Bone marrow (tissue), 2 donors: ENCODE measurements around the gene SLC9A9.

ENCODE experiments used
- DNase-seq, 2 donors: peaks; one replicate each; lab custom pipeline; 2025; lab: John Stamatoyannopoulos, UW

SLC9A9 gene

DNA sequence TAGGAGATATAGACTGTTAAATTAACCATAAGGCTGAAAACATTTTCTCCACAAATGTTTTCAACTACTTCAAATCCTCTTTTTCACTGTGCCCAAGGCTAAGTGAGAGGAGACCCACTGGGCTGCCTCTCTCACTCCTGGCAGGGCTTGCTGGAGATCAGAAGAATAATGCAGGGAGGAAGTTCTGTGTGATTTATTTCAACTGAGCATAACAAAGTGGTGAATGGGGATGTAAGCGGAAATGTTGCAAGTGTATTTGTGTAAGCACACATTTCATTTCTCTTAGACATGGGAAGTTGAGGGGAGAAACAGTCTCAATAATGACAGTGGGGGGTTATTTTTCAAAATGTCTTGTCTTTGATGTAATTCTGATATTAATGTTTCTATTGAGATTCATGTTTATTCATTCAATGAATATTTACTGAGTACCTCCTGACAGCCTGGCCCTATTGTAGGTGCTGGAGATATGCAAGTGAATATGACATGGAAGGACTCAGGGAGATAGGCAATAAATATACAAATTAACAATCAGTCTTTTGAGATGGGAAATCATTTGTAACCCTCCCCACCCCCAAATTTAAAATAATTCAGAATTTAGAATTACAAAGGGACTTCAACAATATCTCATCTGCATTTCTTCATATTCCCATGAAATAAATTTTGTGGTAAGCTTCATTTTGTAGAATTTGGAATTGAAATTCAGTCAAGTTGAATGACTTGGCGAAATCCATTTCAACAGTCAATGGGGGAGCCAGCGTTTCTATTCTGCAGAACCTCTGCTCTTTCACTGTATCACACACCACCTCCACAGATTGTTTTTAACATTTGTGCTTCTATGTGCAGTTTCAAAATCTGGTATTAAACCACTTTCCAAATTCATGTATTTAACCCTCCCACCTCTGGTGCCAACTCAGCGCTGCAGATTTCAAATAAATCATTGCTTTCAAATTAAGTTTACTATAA, 247.2 kb downstream of the SLC9A9 start:
- peak in 1 of 2 donors; percentile 56 for DNase-seq

DNA sequence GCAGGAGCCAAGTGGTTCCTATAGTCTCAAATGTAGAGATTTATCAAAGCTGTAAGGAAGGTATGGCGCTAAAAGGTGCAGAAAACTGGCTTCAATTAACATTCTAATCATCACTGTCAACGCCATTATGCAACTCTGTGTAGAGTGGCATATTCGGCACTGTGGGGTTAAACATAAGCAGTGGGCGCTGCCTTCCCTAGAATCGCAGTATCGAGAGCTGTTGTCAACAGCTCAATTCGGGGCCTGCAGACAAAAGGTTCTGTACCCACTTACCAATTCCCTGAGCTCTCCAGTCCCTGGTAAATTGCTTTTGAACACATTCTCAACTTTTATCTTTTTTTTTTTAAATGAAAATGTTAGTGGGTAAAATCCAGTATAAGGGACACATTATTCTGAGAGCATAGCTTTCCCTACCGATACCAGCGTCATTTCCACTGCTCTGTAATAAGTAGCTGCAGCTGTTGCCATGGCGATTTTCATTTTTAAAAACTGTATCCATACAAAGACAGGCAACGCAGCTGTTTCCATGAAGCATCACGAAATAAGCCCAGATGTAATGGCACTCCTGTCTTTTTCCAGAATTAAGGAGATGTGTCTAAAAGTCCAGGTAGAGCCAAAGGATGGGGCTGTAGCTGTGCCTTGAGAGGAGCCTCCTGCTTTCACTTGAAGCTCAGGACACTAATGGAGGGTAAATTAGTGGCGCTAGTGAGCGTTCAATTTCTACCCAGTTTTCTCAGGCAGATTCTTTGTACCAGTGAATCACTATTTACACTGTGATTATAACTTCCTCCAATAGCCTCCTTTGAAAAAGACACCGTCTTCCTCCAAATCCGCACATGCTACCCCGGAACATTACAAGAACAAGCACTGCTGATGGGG, 250.3 kb downstream of the SLC9A9 start:
- DNase-seq = no peak

DNA sequence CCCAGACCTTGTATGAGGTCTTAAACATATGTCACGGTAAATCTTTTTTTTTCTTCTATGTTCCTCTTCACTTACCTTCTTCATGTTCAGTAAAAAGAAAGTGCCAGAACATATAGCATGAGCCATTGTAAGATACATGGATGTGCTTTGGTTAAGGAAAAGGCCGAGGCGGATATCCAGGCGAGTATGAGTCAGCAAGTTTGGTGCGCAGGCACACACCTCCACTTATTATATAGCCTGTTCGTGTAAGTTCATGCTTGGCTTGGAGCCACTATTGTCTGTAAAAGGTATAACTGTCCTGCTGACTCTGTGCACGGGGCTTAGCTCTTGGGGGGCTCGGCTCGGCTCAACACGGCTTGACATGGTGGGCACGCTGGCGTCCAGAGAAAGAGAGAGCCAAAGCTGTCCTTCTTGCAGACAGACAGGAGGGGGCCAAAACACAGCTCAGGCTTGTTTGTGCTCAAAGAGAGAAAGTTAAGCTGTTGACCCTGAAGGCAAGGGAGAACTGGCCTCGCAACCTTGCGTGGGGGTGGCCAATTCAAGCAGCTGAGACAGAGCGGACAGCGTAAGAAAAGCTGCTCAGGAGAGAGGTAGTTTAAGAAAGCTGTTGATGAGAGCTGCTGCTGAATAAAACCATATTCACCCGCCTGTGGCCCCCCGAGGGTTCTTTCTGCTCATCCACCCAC, 251.2 kb downstream of the SLC9A9 start:
- no peak for DNase-seq

DNA sequence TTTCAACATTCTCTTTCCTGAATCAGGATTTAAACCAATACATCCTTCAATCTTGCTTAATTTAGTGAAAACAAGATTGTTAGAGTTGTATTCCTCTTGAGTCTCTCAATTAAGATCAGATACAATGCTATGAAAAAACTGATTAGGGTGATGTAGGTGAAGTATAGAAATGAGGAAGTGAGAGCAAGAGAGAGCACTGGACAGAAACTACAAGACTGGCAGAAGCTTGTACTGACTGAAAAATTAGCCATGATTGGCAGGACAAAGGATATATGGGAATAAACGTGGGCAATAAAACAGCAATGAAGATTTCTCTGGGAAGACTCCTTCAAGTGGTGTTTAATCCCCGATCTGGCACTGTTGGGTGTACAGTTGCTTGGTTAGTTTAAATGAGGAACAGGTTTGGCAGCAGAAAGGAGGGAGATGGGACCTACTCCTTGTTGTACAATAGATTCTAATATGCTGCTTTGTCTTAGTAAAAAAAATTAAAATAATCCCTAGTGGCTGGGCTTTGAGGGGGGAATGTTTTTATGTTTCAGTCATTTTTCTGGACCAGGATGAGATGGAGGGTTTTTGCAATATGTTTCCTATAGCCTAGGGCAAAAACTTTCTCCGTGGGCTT, 252.7 kb downstream of the SLC9A9 start:
- DNase-seq = peak in 1 of 2 donors; percentile 43

DNA sequence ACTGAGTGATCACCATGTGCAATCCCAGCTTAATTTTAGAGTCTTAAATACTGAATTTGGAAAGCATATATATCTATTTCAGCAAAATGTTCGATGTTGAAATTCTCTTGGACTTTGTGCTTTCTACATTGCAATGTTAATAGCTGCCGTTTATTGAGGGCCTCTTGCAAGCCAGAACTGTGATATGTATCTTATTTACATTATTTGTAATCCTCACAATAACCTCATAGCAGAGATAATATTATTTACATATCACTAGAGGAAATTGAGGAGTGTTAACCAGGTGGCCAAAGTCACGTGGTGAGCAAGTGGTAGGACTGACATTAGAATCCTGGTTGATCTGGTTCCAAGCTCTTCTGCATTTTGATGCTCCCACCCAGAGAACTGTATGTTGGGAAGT, 254.1 kb downstream of the SLC9A9 start:
- no peak for DNase-seq

DNA sequence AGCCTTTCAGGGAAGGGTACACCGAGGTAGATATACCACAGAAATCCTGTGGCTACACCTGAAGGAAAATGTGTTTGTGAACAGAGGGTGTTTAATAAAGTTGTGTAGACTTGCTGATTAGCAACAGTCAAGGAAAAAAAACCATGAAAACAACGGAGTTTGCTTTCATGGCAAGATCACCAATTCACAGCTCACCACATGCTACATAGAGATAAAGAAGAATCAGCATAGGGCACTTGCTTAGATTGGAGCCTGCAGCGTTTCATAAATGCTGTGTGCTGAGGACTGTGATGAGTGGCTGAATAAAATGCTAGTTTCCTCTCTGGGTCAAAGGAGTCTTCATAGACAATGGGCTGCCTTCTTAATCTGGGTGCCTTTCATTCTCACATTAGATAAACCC, 257.6 kb downstream of the SLC9A9 start:
- DNase-seq = no peak

DNA sequence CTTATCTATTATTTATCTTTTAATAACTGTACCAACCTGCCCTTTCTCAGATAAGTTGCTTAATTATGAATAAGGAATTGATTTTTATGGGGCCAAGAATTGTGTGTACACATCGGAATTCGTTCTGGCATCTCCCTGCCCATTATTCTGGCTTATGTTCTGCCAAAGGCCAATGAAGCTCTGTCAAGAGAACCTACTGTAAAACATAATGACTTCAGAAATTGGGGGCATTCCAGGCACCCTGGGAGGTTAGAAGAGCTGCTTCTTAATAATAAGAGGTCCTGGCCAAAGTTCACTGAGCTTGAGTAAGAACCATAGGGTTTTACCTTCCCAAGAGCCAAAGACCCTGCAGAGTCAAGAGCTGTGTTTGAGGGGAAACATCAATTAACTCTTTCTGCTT, 261.7 kb downstream of the SLC9A9 start:
- no peak for DNase-seq

DNA sequence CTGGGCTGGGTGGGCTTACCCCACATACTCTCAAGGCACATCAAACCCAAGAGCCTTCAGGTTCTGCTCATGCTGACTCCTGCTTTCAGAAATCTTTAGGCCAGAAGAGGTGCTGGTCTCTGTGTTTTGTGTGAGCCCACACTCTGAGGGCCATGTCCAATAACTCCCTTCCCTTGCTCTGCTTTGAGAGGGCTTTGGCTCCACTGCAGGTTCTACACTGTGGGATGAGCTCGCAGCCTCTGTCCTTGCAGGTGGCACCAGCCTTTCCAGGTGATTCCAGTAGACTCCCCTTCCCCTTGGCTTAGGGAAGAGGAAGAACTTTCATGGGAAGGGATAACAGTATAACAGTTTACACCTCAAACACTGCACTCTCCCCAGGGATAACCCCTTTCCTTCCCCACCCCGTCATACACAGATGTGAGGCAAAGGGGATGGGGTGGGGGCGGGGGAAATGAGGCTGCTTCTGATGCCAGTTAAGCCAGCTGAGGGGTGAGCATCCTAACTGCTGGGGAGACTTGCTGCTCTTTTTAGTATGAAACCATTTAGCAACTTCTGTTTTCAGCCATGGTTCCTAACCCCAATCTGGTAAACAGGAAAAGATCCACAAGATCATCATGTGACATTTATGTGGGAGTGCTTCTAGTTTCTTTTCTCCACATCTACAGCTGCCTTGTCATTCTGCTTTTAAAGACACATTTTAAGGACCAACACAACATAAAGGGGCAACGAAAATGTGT, 262.4 kb downstream of the SLC9A9 start:
- DNase-seq = peak in 1 of 2 donors; percentile 60

DNA sequence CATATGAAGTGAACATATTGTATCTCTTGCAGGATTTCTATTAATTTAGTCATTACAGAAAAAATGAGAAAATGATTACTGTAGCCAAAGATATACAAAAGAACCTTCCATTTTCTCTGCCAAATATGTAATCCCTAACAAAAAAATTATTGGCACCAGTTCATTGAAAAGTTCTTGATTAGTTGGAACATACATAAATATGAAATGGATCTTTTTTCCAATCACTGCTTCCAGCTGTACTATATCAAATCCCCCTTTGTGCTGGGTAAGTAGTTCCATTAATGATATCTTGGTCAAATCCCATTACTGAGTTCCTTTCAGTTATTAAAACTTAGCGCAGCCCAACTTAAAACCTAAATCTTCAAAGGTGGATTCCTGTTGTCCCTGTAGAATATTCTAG, 263.8 kb downstream of the SLC9A9 start:
- no peak for DNase-seq

DNA sequence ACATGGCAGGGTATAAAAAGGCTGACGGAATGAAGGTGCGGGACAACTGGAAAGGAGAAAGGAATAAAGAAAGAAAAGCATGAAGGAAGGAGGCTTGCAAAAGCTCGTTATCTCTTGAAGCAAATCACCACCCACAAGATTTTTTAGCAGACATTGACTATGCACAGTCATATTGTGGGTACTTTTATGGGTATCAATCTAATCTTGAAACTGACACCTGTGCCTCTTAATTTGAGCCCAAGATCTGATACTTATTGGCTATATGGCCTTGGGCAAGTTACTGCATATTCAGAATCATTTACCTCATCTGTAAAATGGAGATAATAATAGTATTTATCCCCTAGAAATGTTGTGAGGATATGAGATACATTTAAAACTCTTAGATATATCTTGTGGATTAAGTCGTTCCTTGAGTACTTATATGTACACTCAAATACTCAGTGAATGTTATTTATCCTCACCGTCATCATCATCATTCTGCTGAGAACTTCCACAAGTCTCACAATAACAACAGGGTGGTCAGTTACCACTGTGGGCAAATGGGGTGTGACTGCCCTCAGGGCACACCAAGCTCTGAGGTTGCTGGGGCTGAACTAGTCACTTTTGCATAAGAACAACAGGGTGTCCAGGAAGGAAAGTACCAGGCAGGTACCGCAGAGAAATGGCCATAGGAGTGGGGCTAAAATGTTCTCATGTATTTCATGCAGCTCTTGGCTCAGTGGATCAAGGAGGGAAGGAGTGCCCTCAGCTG, 266.1 kb downstream of the SLC9A9 start:
- DNase-seq = no peak

DNA sequence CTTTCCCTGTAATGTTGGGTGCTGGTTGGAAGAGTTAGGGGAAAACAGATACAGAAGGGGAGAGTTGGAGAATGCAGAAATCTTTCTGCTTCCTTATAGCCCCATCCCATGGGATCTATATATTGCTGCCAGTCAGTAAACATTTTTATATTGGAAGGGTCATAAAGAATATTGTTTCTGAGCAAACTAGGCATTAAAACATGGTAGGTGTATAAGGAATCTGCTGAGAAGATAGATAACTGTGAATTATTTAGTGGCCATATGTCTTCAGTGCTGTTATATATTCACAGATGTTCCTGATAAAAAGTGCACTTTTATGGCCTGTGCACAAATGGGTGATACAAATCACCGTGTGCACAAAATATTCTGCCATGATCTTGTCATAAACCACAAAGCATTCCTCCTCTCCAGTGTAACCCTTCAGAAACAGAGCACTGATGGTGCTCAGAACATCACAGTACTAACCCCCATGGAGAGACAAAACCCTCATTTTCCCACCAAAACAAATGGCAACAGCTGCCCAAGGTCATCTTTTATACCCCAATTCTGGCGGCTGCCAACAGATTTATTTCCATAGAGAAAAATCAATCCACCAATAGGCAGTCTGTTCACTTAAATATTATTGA, 269.3 kb downstream of the SLC9A9 start:
- no peak for DNase-seq

DNA sequence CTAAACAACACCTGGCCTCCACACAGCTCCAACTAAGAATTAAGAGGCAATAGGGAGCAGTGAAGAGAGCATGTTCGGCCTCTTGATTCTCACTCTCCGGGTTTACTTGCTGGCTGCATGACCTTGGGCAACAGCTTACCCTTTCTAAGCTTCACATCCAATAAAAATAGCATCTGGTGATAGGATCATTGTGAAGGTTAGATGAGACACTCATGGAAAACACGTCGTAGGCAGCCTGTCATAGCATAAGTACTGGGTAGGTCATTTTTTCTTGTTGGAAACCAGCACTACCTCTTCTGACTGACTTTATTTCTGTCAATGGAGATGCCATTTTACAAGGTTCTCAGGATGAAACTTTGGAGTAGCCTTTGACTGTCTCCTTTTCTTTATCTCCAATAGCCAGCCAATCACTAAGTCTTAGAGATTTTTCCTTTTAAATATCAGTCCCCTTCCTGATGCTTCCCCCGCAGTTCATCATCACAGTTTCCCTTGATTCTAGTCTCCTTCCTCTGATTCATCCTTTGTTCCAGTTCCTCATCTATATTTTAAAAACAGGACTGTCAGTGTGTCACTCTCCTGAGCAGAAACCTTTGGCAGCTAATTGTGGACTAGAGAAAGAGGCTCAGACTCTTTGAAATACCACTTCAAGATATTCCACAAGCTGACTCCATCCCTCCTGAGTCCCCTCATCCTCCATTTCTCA, 271.5 kb downstream of the SLC9A9 start:
- no peak for DNase-seq

DNA sequence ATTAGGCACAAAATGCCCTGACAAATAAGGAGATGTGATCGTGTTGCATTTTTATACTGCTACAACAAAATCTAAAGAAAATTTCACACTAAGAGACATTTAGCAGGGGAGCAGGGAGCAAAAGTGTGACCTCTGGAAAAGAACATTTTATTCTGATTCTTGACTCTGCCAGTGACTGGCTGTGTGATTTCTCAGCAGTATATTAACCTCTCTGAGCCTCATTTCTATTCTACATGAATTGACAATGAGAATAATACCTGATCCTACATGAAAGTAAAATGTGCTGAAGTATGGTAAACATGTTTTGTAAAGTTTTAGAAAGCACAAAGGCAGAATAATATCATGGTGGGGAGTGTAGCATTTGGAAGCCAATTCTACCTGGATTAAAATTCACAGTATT, 273.3 kb downstream of the SLC9A9 start:
- no peak for DNase-seq

DNA sequence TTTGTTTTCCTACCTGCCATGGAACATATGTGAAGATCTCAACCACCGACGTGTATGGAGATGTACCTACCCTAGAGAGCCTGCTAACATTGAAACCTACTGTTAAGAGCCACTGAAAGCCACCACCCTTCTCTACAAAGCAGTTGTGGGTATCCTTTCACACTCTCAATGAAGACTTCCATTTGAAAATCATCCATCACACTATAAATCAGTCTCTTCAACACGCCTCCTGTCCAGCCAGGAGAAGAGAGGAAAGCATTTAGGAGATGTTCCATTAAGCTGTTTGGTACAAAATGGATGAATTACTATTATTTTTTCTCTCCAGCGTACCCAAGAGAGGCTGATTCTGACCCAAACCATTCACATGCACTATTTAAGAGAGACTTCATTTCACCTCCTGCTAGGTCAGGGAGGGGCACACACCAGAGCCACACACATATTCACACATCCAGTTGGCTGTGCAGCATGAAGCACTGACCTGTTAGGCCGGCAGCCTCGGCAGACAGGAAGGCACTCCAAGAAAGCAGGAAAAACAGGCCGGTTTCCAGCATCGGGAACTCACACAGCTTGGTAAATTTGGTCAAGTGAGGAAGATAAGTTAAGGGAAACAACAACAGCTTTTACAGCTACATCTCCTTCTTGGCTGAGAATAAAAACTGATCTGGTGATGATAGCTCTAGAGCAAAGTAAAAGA, 274.5 kb downstream of the SLC9A9 start:
- no peak for DNase-seq

DNA sequence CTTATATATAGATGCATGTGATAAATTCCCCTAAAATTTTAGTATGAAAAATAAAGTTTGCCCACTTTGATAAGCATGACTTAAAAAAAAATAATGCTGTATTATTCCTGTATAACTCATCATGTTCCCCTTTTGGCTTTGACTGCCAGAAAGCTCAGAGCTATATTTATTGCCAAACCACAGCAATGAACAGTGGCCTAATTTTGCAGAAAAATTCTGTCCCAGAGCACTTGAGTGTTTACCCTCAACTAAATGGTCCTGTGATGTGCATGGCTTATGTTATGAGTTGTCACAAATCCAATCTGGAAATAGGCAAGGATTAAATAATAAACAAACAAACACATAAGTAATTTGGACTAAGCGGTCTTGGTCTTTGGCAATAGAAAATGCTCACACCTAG, 276.7 kb downstream of the SLC9A9 start:
- DNase-seq = no peak

DNA sequence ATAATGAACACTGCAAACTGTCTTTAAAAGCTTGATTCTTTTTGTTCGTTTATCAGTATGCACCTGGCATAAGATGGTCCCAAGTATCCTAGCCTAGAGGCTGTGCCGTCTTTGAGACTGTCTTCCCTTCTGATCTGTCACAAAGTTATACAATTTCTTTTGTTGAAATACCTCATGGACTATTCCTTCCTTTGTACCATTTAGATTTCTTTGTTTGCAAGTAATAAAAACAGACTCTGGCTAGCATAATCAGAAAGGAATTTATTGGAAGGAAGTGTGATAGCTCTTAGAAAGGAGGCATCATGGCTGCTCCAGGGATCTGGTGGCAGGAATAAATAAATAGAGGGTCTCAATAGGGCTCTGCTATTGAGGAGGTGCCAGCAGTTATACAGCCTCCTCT, 280.4 kb downstream of the SLC9A9 start:
- no peak for DNase-seq

DNA sequence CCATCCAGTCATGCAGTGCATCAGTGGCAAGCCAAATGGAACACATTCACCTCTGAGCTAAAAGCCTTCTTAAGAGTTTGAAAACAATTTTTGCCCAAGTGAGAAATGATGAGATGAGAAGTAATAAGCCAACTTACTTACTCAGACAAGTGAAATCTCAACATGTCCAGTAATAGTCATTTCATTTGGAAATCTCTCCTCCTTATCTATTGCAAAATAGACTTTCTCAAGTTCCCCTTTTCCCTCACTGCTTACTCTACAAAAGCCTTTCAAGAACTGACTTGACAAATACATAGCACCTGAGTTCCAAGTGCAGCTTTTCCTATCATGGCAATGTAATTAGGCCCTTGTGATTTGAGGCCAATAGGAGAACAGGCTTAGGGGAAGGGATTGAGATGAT, 282.3 kb downstream of the SLC9A9 start:
- peak in 1 of 2 donors; percentile 41 for DNase-seq

DNA sequence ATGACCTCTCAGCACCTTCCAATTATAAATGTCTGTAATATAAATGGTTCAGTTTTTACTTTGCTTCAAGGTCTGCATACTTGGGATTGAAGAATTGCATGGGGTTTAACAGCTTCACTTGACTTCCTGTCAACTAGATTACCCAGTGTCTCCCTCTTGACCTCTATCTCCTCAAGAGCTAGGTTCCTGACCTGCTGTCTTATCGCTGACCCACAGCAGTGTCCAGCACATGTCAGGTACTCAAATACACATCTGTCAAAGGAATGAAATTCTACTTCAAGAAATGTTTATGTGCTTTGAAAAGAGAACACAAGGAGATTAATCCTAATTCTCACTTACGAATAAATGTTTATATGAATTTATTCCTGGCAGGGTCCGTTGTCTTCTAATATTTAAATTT, 284.5 kb downstream of the SLC9A9 start:
- no peak for DNase-seq

DNA sequence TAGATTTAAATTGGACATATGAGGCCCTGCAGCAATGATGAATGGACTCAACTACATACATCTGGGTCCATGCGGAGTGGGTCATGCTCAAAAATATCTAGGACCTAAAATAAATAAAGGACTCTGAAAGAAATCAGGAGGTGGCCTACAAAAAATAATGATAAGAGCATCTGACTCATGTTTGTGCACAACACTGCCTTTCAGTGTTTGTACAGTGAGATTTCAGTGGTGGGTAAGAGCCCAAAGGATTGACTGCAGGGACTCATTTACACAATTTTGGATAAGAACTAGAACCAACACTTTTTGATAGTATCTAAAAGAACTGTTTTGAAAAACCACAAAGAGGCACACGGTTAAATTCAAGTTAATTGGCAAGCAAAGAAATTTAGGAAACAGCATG, 285.5 kb downstream of the SLC9A9 start:
- no peak for DNase-seq
